ENCODE results near the gene SC5D.

GRCh38 chr11:121356357-121356756, 63.8 kb downstream of the SC5D start:
- TF ChIP-seq CTCF (IDR thresholded peaks at IDR 0.05; ENCODE audit: poor library complexity, severe bottlenecking) (no peak), EP300 (conservative IDR thresholded peaks at IDR 0.05; ENCODE audit: poor library complexity, severe bottlenecking) (no peak), TAF1 (IDR thresholded peaks at IDR 0.05; ENCODE audit: low read depth) (no peak), POLR2AphosphoS5 (IDR thresholded peaks at IDR 0.05) (no peak)
